Osteocyte (in vitro differentiated cells): ENCODE results near the gene CD86. TPM values are rescaled to one million over a fixed set of nuclear protein-coding genes. Genes with fewer than 3 reads are reported as not detected.
"Not testable (repeated sequence)": the region's sequence is repeated elsewhere in the genome, so short reads cannot be mapped to it uniquely, and the experiment has no call there.

Experiments
- DNase-seq: peaks from one replicate; pipeline ENCODE4 v3.0.0; 2021; ENCODE audit warnings: mixed read lengths; ENCODE audit not compliant: unreplicated experiment; ENCODE audit errors: extremely low spot score
- H3K27ac Mint-ChIP-seq: one replicate; pipeline ENCODE4 v1.8.0; 2021; ENCODE audit warnings: mild to moderate bottlenecking, mixed read lengths; ENCODE audit not compliant: unreplicated experiment
- H3K27me3 Mint-ChIP-seq: one replicate; pipeline ENCODE4 v1.8.0; 2021; ENCODE audit warnings: mixed read lengths; ENCODE audit not compliant: unreplicated experiment
- H3K36me3 Mint-ChIP-seq: one replicate; pipeline ENCODE4 v1.8.0; 2021; ENCODE audit warnings: mixed read lengths; ENCODE audit not compliant: unreplicated experiment
- H3K4me1 Mint-ChIP-seq: one replicate; pipeline ENCODE4 v1.8.0; 2021; ENCODE audit warnings: mixed read lengths; ENCODE audit not compliant: unreplicated experiment
- H3K4me3 Mint-ChIP-seq: one replicate; pipeline ENCODE4 v1.8.0; 2021; ENCODE audit warnings: mild to moderate bottlenecking, moderate library complexity, mixed read lengths; ENCODE audit not compliant: unreplicated experiment
- H3K9me3 Mint-ChIP-seq: one replicate; pipeline ENCODE4 v1.8.0; 2021; ENCODE audit warnings: mixed read lengths; ENCODE audit not compliant: unreplicated experiment
- total RNA-seq: library from RNA; stranded (reverse); gene quantifications from 2 replicates; pipeline ENCODE4 v1.2.1, GENCODE V29; 2021
- TF ChIP-seq, protein P1 (sequence below): fragments of 200-600 bp; sonication (generic); IDR thresholded peaks from 2 replicates; pipeline ENCODE4 v1.5.0; 2021; ENCODE audit warnings: antibody characterized with exemption, mild to moderate bottlenecking, moderate library complexity

The CD86 gene
- total RNA-seq, 1 donor from 2014 or later = not detected

GRCh38 chr3:122030381-122031122 is 24.6 kb upstream of the CD86 start:
- no peak overlapping the region for H3K27ac Mint-ChIP-seq
- no peaks in the 10 kb centered on the region for H3K4me1 Mint-ChIP-seq
- H3K9me3 Mint-ChIP-seq = peaks cover 2% of the 10 kb centered on the region
- DNase-seq = no peak
- H3K27me3 Mint-ChIP-seq = no peaks in the 10 kb centered on the region
- H3K36me3 Mint-ChIP-seq = no peaks in the 10 kb centered on the region
- H3K4me3 Mint-ChIP-seq = no peak overlapping the region
- TF ChIP-seq, protein P1, sequence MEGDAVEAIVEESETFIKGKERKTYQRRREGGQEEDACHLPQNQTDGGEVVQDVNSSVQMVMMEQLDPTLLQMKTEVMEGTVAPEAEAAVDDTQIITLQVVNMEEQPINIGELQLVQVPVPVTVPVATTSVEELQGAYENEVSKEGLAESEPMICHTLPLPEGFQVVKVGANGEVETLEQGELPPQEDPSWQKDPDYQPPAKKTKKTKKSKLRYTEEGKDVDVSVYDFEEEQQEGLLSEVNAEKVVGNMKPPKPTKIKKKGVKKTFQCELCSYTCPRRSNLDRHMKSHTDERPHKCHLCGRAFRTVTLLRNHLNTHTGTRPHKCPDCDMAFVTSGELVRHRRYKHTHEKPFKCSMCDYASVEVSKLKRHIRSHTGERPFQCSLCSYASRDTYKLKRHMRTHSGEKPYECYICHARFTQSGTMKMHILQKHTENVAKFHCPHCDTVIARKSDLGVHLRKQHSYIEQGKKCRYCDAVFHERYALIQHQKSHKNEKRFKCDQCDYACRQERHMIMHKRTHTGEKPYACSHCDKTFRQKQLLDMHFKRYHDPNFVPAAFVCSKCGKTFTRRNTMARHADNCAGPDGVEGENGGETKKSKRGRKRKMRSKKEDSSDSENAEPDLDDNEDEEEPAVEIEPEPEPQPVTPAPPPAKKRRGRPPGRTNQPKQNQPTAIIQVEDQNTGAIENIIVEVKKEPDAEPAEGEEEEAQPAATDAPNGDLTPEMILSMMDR = no peak

DNA sequence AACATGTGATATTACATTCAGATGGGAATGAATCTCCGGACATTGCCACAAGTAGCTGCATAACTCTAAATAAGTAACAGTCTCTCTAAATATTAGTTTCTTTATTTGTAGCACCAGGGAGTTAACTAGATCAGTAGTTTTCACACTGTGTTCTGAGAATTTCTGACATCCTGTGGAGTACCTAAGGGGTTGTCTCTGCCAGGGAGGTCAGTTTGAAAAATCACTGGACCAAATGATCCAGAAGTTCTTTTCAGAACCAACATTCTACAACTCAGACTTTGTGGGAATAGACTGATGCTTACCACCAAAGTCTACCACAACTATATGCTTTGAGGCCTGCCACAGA is 24.1 kb upstream of the CD86 start:
- peaks cover 7% of the 10 kb centered on the region for H3K9me3 Mint-ChIP-seq
- no peak overlapping the region for H3K4me3 Mint-ChIP-seq
- no peaks in the 10 kb centered on the region for H3K36me3 Mint-ChIP-seq
- no peaks in the 10 kb centered on the region for H3K27me3 Mint-ChIP-seq
- no peak for DNase-seq
- H3K4me1 Mint-ChIP-seq = no peaks in the 10 kb centered on the region
- TF ChIP-seq, protein P1 = no peak
- H3K27ac Mint-ChIP-seq = no peak overlapping the region

- Mint-ChIP-seq H3K27ac (no peak overlapping the region), H3K4me1 (no peaks in the 10 kb centered on the region), H3K4me3 (no peak overlapping the region), H3K9me3 (peaks cover 10% of the 10 kb centered on the region), H3K36me3 (no peaks in the 10 kb centered on the region), H3K27me3 (no peaks in the 10 kb centered on the region)
- no peak for DNase-seq
- TF ChIP-seq, protein P1 = no peak
These were observed 22.6 kb upstream of the CD86 start for GRCh38 chr3:122032531-122032930.

DNA sequence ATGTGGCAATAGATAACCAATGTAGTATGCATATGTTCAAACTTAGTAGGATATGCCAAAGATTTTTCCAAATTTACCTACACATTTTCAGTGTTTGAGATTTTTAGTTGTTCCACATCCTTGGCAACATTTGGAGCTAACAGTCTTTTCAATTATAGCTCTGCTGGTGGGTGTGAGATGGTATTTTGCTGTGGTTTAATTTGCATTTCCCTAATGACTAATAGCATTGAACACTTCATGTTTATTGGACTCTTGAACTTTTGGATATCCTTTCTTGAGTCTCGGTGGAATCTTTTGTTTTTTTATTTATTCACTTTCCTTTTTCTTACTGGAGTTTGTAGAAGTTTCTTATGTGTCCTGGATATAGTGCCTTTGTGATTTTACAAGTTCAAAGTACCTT is 22.1 kb upstream of the CD86 start:
- no peaks in the 10 kb centered on the region for H3K4me1 Mint-ChIP-seq
- H3K4me3 Mint-ChIP-seq = no peak overlapping the region
- no peak overlapping the region for H3K27ac Mint-ChIP-seq
- H3K9me3 Mint-ChIP-seq = peaks cover 14% of the 10 kb centered on the region
- TF ChIP-seq, protein P1 = no peak
- H3K27me3 Mint-ChIP-seq = no peaks in the 10 kb centered on the region
- no peak for DNase-seq
- H3K36me3 Mint-ChIP-seq = no peaks in the 10 kb centered on the region

- H3K4me1 Mint-ChIP-seq, H3K27ac Mint-ChIP-seq, H3K4me3 Mint-ChIP-seq, H3K27me3 Mint-ChIP-seq, H3K36me3 Mint-ChIP-seq, DNase-seq, H3K9me3 Mint-ChIP-seq: not testable (repeated sequence)
These were observed 7.9 kb upstream of the CD86 start for GRCh38 chr3:122047296-122047695.

DNA sequence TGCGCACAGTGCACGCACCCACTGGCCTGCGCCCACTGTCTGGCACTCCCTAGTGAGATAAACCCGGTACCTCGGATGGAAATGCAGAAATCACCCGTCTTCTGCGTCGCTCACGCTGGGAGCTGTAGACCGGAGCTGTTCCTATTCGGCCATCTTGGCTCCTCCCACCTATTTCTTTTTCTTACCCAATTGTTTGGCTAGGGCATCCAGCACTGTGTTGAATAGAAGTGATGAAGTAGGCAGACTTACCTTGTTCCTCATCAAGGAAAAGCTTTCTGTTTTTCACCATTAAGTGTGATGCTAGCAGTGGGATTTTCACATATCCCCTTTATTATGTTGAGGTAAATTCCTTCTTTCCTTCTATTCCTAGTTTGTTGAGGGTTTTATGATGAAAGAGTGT is 7.4 kb upstream of the CD86 start:
- H3K4me3 Mint-ChIP-seq, H3K9me3 Mint-ChIP-seq, H3K27ac Mint-ChIP-seq, H3K27me3 Mint-ChIP-seq, H3K36me3 Mint-ChIP-seq, H3K4me1 Mint-ChIP-seq, DNase-seq: not testable (repeated sequence)
